Spleen (tissue), 7 donors: ENCODE results near the gene MAP2K5.

Source experiments
- POLR2A ChIP-seq, 3 donors: fragments of 450-650 bp; IDR thresholded peaks; one replicate each; pipeline ENCODE4 v1.5.1; 2017; ENCODE audit warnings: antibody characterized with exemption in 3 of 3, mild to moderate bottlenecking in 1 of 3
- TF ChIP-seq, protein P1 (sequence below), 11 experiments: fragments of 200-600 bp in 7 of 11; fragments of 450-650 bp in 4 of 11; sonication (generic) in 4 of 11; IDR thresholded peaks in 8 of 11; conservative IDR thresholded peaks in 3 of 11; 1 replicate in 7 of 11; 2 replicates in 4 of 11; pipeline versions ENCODE4 v1.4.0 to v1.8.0; 2016 to 2021; ENCODE audit warnings: antibody characterized with exemption in 11 of 11, inconsistent platforms in 4 of 11, mild to moderate bottlenecking in 1 of 11
- donor health status: DM: no; HTN: no; CAD: no; lungs with moderate emphysema.
- donor health status: DM: no; HTN: no; CAD: no.
- donor health status: DM: no; HTN: no; CAD: no.

- TF ChIP-seq POLR2A (IDR thresholded peaks at IDR 0.05), result no peak
- TF ChIP-seq, protein P1, sequence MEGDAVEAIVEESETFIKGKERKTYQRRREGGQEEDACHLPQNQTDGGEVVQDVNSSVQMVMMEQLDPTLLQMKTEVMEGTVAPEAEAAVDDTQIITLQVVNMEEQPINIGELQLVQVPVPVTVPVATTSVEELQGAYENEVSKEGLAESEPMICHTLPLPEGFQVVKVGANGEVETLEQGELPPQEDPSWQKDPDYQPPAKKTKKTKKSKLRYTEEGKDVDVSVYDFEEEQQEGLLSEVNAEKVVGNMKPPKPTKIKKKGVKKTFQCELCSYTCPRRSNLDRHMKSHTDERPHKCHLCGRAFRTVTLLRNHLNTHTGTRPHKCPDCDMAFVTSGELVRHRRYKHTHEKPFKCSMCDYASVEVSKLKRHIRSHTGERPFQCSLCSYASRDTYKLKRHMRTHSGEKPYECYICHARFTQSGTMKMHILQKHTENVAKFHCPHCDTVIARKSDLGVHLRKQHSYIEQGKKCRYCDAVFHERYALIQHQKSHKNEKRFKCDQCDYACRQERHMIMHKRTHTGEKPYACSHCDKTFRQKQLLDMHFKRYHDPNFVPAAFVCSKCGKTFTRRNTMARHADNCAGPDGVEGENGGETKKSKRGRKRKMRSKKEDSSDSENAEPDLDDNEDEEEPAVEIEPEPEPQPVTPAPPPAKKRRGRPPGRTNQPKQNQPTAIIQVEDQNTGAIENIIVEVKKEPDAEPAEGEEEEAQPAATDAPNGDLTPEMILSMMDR (IDR thresholded peaks at IDR 0.05 in 8 of 11, conservative IDR thresholded peaks at IDR 0.05 in 3 of 11), result no peak
Measured at GRCh38 chr15:67578020-67578600, 35.6 kb downstream of the MAP2K5 start.
